C4-2B (cell line): Measurements from ENCODE around the gene LDLRAD3.
"Not testable (repeated sequence)": the region's sequence is repeated elsewhere in the genome, so short reads cannot be mapped to it uniquely, and the experiment has no call there.

Experiments
- H3K27ac ChIP-seq: fragments of 450-650 bp; 2 replicates; pipeline ENCODE4 v1.5.1; 2017
- ZFX ChIP-seq: fragments of 450-650 bp; IDR thresholded peaks from 2 replicates; pipeline ENCODE4 v1.6.1; 2017
- TF ChIP-seq, protein P1 (sequence below): fragments of 450-650 bp; conservative IDR thresholded peaks from 2 replicates; pipeline ENCODE4 v1.5.1; 2017; ENCODE audit warnings: mild to moderate bottlenecking

The LDLRAD3 gene

DNA sequence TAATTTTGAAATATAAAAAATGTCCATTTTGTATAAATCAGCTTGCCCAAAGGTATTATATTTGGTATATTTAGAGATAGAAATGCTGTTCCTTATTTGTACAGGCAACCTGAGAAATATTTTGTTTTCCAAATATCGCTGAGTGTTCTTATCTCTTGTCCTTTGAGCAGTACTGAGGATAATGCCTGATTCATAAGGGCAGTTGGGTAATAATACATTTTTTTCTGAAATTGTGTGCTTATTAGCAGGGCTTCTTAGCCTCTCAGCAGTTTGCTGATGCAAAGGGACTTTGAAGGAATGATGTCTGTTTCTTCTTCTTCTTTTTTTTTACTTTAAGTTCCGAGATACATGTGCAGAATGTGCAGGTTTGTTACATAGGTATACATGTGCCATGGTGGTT is 69.1 kb downstream of the LDLRAD3 start:
- no peak for TF ChIP-seq ZFX
- TF ChIP-seq, protein P1, sequence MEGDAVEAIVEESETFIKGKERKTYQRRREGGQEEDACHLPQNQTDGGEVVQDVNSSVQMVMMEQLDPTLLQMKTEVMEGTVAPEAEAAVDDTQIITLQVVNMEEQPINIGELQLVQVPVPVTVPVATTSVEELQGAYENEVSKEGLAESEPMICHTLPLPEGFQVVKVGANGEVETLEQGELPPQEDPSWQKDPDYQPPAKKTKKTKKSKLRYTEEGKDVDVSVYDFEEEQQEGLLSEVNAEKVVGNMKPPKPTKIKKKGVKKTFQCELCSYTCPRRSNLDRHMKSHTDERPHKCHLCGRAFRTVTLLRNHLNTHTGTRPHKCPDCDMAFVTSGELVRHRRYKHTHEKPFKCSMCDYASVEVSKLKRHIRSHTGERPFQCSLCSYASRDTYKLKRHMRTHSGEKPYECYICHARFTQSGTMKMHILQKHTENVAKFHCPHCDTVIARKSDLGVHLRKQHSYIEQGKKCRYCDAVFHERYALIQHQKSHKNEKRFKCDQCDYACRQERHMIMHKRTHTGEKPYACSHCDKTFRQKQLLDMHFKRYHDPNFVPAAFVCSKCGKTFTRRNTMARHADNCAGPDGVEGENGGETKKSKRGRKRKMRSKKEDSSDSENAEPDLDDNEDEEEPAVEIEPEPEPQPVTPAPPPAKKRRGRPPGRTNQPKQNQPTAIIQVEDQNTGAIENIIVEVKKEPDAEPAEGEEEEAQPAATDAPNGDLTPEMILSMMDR, result no peak
- no peak overlapping the region for H3K27ac ChIP-seq

DNA sequence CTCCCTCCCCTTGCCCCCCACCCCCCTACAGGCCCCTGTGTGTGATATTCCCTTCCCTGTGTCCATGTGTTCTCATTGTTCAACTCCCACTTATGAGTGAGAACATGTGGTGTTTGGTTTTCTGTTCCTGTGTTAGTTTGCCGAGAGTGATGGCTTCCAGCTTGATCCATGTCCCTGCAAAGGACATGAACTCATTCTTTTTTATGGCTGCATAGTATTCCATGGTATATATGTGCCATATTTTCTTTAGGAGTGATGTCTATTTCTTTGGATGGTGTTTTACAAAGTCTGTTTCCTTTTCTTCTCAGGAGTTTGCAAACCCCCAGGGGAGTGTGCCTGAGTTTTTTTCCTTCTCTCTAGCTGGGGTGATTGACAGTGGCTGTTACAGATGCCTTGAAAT is 69.6 kb downstream of the LDLRAD3 start:
- not testable (repeated sequence) for H3K27ac ChIP-seq

DNA sequence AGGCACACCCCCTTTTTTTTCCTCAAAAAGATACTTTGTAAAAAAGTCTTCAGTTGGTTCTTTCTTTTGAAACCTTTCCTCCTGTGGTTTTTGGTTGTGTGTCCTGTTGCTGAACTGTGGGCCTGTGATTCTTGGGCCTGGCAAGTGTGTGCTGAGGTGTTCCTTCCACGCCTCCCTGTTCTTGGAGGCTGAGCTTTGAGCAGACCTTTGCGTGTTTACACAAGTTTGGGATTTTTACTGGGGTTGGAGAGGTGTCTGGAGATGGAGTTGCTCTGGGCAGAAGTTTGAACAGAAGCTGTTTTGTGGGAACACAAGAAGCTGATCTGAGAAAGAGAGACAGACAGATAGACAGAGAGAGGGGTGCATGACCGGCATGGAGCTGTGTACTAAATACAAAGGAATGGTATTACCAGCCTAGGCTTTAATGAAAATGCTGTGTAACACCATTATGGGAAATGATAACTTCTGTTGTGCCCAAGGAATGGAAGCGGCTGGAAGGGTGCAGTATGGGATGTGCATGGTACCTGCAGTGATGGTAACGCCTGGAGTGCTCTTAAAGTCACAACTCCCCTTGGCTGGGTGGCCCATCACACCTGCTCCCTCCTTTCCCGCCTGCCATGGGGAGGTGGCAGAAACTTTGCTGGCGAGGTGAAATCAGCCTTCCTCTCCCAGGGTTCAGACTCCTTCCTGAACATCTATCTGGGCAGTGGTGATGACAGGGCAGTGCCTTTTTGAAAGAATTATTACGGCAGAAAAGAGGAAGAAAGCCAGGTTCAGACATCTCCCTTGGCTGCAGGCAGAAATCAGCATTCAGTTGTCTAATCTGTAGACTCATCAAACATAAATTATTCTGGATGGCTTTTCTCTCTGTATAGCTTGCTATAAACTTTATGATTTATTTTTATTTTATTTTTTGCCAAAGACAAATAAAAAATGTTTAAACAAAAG is 70.4 kb downstream of the LDLRAD3 start:
- no peak overlapping the region for H3K27ac ChIP-seq
- TF ChIP-seq, protein P1, result no peak
- no peak for TF ChIP-seq ZFX

DNA sequence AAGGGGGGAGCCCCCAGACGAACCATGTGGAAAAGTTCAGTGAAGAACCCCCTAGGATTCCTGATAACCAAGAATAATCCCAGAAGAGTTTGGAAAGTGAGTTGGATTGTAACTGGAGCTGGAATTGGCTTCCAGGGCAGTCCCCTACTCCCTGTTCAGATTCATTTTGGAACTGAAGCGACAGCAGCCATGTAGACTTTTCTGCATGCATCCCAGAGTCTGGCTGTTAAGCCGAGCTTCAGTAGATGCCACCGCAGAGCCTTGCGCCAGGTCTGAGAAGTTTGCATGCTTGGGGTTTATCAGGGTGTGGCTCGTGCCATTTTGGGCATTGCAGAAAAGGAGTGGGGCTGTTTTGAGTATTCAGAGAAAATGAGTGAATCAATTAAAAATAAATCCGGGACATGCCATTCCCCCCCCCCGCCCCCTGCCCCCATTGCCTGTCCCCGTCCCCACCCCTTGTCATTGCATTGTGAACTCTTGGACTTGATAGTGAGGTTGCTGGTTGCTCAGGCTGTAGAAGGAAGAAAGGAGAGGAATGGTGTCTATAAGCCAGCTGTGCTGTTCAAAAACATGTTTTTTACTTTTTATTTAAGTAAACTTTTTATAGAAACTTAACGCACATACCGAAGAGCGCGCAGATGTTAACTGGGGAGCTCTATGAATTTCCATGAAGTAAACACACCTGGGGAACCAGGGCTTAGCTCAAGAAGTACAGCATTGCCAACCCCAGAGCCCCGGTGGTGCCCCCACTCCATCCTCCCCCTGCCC is 71.2 kb downstream of the LDLRAD3 start:
- no peak overlapping the region for H3K27ac ChIP-seq
- TF ChIP-seq, protein P1, result no peak
- no peak for TF ChIP-seq ZFX

DNA sequence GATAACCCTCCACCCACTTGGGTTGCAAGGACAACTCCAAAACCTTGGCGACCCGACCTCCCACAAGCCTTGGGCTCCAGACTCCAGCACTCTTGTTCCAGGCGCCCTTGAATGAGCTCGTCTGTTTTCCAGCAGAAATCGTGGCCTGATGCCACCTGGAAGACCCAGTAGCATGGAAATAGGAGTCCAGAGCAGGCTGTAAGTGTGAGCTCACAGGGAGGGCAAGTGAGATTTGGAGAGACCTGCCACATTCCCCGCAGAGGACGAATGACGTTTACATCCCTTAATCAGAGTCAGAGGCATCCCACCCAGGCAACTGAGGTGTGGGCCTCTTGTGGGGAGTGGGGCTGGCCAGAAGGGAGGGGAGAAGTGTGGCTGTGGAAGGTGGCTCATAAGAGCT is 71.9 kb downstream of the LDLRAD3 start:
- TF ChIP-seq, protein P1, result no peak
- no peak for TF ChIP-seq ZFX
- no peak overlapping the region for H3K27ac ChIP-seq

DNA sequence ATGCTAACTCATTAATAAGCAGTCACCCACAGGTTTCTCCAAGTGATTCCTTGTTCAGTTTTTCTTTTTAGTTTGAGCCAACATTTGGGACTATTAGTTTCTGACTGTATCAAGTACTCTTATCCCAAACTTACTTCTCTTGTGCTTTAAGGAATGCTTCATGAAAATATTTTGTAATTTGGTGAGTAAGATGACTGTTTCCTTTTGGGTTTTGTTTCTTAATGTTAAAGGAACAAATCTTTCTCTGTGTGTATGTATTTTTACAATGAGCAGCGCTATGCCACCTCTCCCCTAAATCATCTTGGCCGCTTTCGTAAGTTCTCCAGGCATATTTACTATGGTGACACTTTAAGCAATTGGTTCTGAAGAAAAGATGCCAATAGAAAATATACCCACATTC is 72.4 kb downstream of the LDLRAD3 start:
- TF ChIP-seq, protein P1, result no peak
- H3K27ac ChIP-seq, result no peak overlapping the region

DNA sequence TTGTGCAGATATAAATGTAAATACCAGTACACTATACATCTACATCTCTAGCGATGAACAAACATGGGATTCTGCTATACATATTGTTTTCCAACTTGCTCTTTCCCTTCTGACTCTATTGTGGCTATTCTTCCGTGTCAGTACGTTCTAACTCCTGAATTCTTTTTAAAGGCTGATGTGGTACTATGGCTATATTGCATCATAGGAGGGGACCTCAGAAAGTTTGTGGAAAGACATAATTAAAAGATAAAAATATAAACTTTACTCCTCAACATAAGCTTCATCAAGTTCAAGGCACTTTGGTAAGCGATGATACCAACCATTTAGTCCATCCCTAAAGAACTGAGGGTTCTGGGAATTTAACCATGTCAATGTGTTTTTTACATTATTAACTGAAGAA is 72.8 kb downstream of the LDLRAD3 start:
- TF ChIP-seq, protein P1, result no peak
- no peak for TF ChIP-seq ZFX
- no peak overlapping the region for H3K27ac ChIP-seq
